Mammary epithelial cell (primary cell): ENCODE measurements around the gene SLC25A33.
A peak's percentile ranks its signal among the peaks of the same experiment; 100 is the strongest.

Source experiments
- EZH2 ChIP-seq: IDR thresholded peaks from 2 replicates; pipeline ENCODE4 v1.6.1; 2012; ENCODE audit warnings: low read length, inconsistent platforms, borderline replicate concordance
- TF ChIP-seq, protein P1 (sequence below), 2 donors: IDR thresholded peaks in 1 of 2; conservative IDR thresholded peaks in 1 of 2; 2 replicates each; pipeline ENCODE4 v1.5.1; 2011 to 2012; ENCODE audit warnings: inconsistent platforms in 2 of 2, low read length in 2 of 2, mild to moderate bottlenecking in 2 of 2, control low read depth in 1 of 2, low read depth in 1 of 2; ENCODE audit not compliant: insufficient read depth in 1 of 2; ENCODE audit errors: extremely low read depth in 1 of 2

DNA sequence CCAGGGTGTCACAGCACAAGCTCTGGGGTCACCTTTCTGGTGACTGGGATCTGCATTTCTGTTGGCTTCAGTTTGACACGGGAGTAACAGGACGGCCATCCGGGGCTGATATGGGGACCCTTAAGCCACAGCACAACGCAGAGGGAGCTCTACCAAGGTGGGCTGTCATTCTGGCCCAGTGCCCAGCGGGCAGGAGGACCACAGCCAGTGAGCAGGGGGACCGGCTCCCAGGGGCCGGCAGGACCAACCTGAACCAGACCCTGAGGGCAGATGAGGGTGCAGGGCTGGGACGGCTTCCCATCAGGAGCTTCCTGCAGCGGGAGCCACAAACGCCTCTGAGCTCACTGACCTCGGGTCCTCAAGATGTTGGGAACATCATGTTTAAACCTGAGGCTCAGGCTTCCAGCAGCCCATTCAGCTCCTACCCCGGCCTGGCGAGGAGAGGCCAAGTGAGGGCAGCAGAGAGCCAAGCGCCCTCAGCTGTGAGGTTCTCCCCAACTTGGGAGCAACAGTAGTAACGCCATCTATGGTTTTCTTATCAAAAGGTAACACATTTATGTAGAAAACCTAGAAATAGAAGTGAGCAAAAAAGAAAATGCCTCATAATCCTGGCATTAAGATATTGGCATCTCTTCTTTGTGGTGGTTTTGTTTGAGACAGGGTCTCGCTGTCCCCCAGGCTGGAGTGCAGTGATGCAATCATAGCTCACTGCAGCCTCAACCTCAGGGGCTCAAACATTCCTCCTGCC, 76.2 kb downstream of the SLC25A33 start:
- TF ChIP-seq, protein P1, sequence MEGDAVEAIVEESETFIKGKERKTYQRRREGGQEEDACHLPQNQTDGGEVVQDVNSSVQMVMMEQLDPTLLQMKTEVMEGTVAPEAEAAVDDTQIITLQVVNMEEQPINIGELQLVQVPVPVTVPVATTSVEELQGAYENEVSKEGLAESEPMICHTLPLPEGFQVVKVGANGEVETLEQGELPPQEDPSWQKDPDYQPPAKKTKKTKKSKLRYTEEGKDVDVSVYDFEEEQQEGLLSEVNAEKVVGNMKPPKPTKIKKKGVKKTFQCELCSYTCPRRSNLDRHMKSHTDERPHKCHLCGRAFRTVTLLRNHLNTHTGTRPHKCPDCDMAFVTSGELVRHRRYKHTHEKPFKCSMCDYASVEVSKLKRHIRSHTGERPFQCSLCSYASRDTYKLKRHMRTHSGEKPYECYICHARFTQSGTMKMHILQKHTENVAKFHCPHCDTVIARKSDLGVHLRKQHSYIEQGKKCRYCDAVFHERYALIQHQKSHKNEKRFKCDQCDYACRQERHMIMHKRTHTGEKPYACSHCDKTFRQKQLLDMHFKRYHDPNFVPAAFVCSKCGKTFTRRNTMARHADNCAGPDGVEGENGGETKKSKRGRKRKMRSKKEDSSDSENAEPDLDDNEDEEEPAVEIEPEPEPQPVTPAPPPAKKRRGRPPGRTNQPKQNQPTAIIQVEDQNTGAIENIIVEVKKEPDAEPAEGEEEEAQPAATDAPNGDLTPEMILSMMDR (conservative IDR thresholded peaks at IDR 0.05 in 1 of 2, IDR thresholded peaks at IDR 0.05 in 1 of 2; ENCODE audit: extremely low read depth in 1 of 2, insufficient read depth in 1 of 2, low read depth in 1 of 2, low read length in 2 of 2), result peak; percentile 64 to 81
- TF ChIP-seq EZH2, result no peak
